ENCODE measurements around the gene CHAMP1. TPM values are rescaled to one million over a fixed set of nuclear protein-coding genes. Genes with fewer than 3 reads are reported as not detected.
"Not testable (repeated sequence)": the region's sequence is repeated elsewhere in the genome, so short reads cannot be mapped to it uniquely, and the experiment has no call there.

Gene CHAMP1
- total and polyA plus RNA-seq, 7 donors = 4.7 to 14.8 (median 11.7) TPM

- Histone ChIP-seq H3K9me3 (no peaks in the 10 kb centered on the region), H3K27me3 (ENCODE audit: insufficient read depth in 3 of 3, low read length in 2 of 3) (no peaks in the 10 kb centered on the region), H3K4me1 (no peaks in the 10 kb centered on the region), H3K36me3 (ENCODE audit: insufficient read depth in 1 of 2, low read depth in 1 of 2) (peaks cover 2 to 37% of the 10 kb centered on the region in 2 donors), H3K27ac (no peak overlapping the region), H3K4me3 (no peak overlapping the region)
- no peak for ATAC-seq
- DNase-seq = no peak
- no peak for TF ChIP-seq CTCF (IDR thresholded peaks at IDR 0.05)
- 79 to 85% (median 84%) methylated on average over 5 of the region's 5 CpGs for WGBS, 3 donors
- intact Hi-C loops (cut with DNase I) = no loop called here
These were observed 15.8 kb downstream of the CHAMP1 start for GRCh38 chr13:114330086-114330485.

GRCh38 chr13:114333881-114334280, 19.6 kb downstream of the CHAMP1 start:
- H3K9me3 ChIP-seq; H3K27me3 ChIP-seq (ENCODE audit: insufficient read depth in 3 of 3, low read length in 2 of 3); H3K36me3 ChIP-seq (ENCODE audit: insufficient read depth in 1 of 2, low read depth in 1 of 2); intact Hi-C loops (cut with DNase I); H3K27ac ChIP-seq; ATAC-seq; H3K4me1 ChIP-seq; DNase-seq; H3K4me3 ChIP-seq: not testable (repeated sequence)
- WGBS, 3 donors = 64 to 78% (median 75%) methylated on average over 3 of the region's 3 CpGs

- Histone ChIP-seq H3K27ac (no peak overlapping the region), H3K4me3 (no peak overlapping the region), H3K27me3 (ENCODE audit: insufficient read depth in 3 of 3, low read length in 2 of 3) (no peaks in the 10 kb centered on the region), H3K4me1 (no peaks in the 10 kb centered on the region), H3K36me3 (ENCODE audit: insufficient read depth in 1 of 2, low read depth in 1 of 2) (no peaks in the 10 kb centered on the region), H3K9me3 (no peaks in the 10 kb centered on the region)
- TF ChIP-seq CTCF (IDR thresholded peaks at IDR 0.05) = no peak
- ATAC-seq = no peak
- intact Hi-C loops (cut with DNase I) = no loop called here
- WGBS, 3 donors = 53 to 61% (median 53%) methylated on average over 5 of the region's 5 CpGs
- DNase-seq = no peak
These were observed 20.2 kb downstream of the CHAMP1 start for GRCh38 chr13:114334305-114335053.

GRCh38 chr13:114336457-114336856, 22.2 kb downstream of the CHAMP1 start:
- ATAC-seq; intact Hi-C loops (cut with DNase I); H3K27ac ChIP-seq; DNase-seq; H3K27me3 ChIP-seq (ENCODE audit: insufficient read depth in 3 of 3, low read length in 2 of 3); H3K36me3 ChIP-seq (ENCODE audit: insufficient read depth in 1 of 2, low read depth in 1 of 2); H3K9me3 ChIP-seq; H3K4me1 ChIP-seq; H3K4me3 ChIP-seq: not testable (repeated sequence)
- WGBS, 3 donors = 80 to 97% (median 87%) methylated on average over 1 of the region's 1 CpG

- no peak for ATAC-seq
- intact Hi-C loops (cut with DNase I) = no loop called here
- H3K4me1 ChIP-seq = no peaks in the 10 kb centered on the region
- no peak overlapping the region for H3K27ac ChIP-seq
- no peak for DNase-seq
- no peaks in the 10 kb centered on the region for H3K27me3 ChIP-seq (ENCODE audit: insufficient read depth in 3 of 3, low read length in 2 of 3)
- no peak overlapping the region for H3K4me3 ChIP-seq
- no peaks in the 10 kb centered on the region for H3K9me3 ChIP-seq
- no peak for TF ChIP-seq CTCF (IDR thresholded peaks at IDR 0.05)
- no peaks in the 10 kb centered on the region for H3K36me3 ChIP-seq (ENCODE audit: insufficient read depth in 1 of 2, low read depth in 1 of 2)
- 84 to 88% (median 86%) methylated on average over 5 of the region's 5 CpGs for WGBS, 3 donors
These were observed 24.7 kb downstream of the CHAMP1 start for GRCh38 chr13:114338959-114339358.
